Measurements from ENCODE around the gene SHC3. TPM values are rescaled to one million over a fixed set of nuclear protein-coding genes. Genes with fewer than 3 reads are reported as not detected.

Gene SHC3
- total and polyA plus RNA-seq, 2 of the 4 experiments (the other 2 are of a cell fraction), result 4.5 to 13.3 TPM

- CTCF ChIA-PET, result no interaction called here
- Histone ChIP-seq H2AFZ (replicated peaks; ENCODE audit: low read length, poor library complexity) (no peak overlapping the region), H4K91ac (ENCODE audit: insufficient read depth, low read depth, low read length) (no peak overlapping the region), H3K9me1 (ENCODE audit: insufficient read depth, low read length) (peaks cover 14% of the 10 kb centered on the region), H2AK5ac (ENCODE audit: low read depth, low read length) (no peak overlapping the region), H3K18ac (ENCODE audit: low read depth, low read length) (no peak overlapping the region), H4K5ac (ENCODE audit: low read depth, low read length) (no peak overlapping the region), H3K14ac (replicated peaks; ENCODE audit: low read depth, low read length) (no peak overlapping the region), H2BK20ac (ENCODE audit: low read depth, low read length) (no peak overlapping the region), H3K9ac (ENCODE audit: low read depth, low read length) (no peak overlapping the region), H3K4me3 (ENCODE audit: insufficient read depth, low read depth, low read length) (no peak overlapping the region), H3K56ac (ENCODE audit: extremely low read depth, insufficient read depth, low read length) (no peak overlapping the region), H3K4ac (ENCODE audit: low read depth, low read length) (no peak overlapping the region), H3K27ac (ENCODE audit: insufficient read depth, low read length) (no peak overlapping the region), H2BK15ac (ENCODE audit: low read depth, low read length) (no peak overlapping the region; the same call in 2 of the 3 replicates), H3K27me3 (ENCODE audit: control insufficient read depth, insufficient read depth, low read length) (no peaks in the 10 kb centered on the region), H4K20me1 (ENCODE audit: insufficient read depth, low read length) (peaks cover 10% of the 10 kb centered on the region), H3K4me2 (ENCODE audit: low read depth, low read length) (no peak overlapping the region), H3K36me3 (ENCODE audit: control insufficient read depth, insufficient read depth, low read length) (no peaks in the 10 kb centered on the region; the same call in none of the 2 replicates), H2AK9ac (replicated peaks; ENCODE audit: low read depth, low read length, poor library complexity) (no peak overlapping the region), H3K4me1 (ENCODE audit: control insufficient read depth, insufficient read depth, low read length) (no peaks in the 10 kb centered on the region), H3K79me1 (ENCODE audit: low read depth in 1 of 2, low read length in 2 of 2) (peaks cover 26 to 63% of the 10 kb centered on the region in 2 experiments), H3K23ac (ENCODE audit: low read depth, low read length) (no peak overlapping the region), H4K8ac (ENCODE audit: low read depth in 2 of 2, low read length in 2 of 2) (no peak overlapping the region), H3K9me3 (ENCODE audit: control insufficient read depth, insufficient read depth, low read length) (no peaks in the 10 kb centered on the region), H2BK5ac (ENCODE audit: low read depth, low read length, poor library complexity, severe bottlenecking) (no peak overlapping the region), H2BK120ac (ENCODE audit: low read depth, low read length) (no peak overlapping the region)
- DNase-seq (no peak), ATAC-seq (ENCODE audit: low read depth) (no peak)
- no peak for TF ChIP-seq NFE2L2 (IDR thresholded peaks at IDR 0.05; ENCODE audit: low read depth, low read length)
- no peak for TF ChIP-seq MAZ (IDR thresholded peaks at IDR 0.05; ENCODE audit: borderline replicate concordance, low read depth, low read length)
- TF ChIP-seq MXI1 (IDR thresholded peaks at IDR 0.05; ENCODE audit: borderline replicate concordance, low read depth, low read length), result no peak
- TF ChIP-seq SMC3 (IDR thresholded peaks at IDR 0.05; ENCODE audit: low read depth, low read length), result no peak
- TF ChIP-seq CEBPB (IDR thresholded peaks at IDR 0.05; ENCODE audit: low read depth, low read length), result no peak
- no peak for TF ChIP-seq RFX5 (IDR thresholded peaks at IDR 0.05; ENCODE audit: low read depth, low read length)
- no peak for TF ChIP-seq MAFK (IDR thresholded peaks at IDR 0.05; ENCODE audit: low read depth, low read length)
- no peak for TF ChIP-seq FOS (IDR thresholded peaks at IDR 0.05; ENCODE audit: low read depth, low read length)
- TF ChIP-seq BHLHE40 (IDR thresholded peaks at IDR 0.05; ENCODE audit: low read depth, low read length), result no peak
- no peak for TF ChIP-seq RCOR1 (IDR thresholded peaks at IDR 0.05; ENCODE audit: insufficient replicate concordance, low read length)
- no peak for TF ChIP-seq CTCF (conservative IDR thresholded peaks at IDR 0.05; ENCODE audit: low read depth, low read length)
- TF ChIP-seq ELK1 (IDR thresholded peaks at IDR 0.05; ENCODE audit: borderline replicate concordance, low read depth, low read length), result no peak
- no peak for TF ChIP-seq POLR2A (IDR thresholded peaks at IDR 0.05; ENCODE audit: low read depth, low read length)
- no peak for TF ChIP-seq CHD1 (IDR thresholded peaks at IDR 0.05; ENCODE audit: low read depth, low read length)
- TF ChIP-seq, protein P1, sequence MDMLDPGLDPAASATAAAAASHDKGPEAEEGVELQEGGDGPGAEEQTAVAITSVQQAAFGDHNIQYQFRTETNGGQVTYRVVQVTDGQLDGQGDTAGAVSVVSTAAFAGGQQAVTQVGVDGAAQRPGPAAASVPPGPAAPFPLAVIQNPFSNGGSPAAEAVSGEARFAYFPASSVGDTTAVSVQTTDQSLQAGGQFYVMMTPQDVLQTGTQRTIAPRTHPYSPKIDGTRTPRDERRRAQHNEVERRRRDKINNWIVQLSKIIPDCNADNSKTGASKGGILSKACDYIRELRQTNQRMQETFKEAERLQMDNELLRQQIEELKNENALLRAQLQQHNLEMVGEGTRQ (IDR thresholded peaks at IDR 0.05; ENCODE audit: low read depth, low read length), result no peak
- no peak for TF ChIP-seq RAD21 (IDR thresholded peaks at IDR 0.05; ENCODE audit: low read length)
- no TSS peak for BruUV-seq (replicated peaks)
- POLR2A ChIA-PET (ENCODE audit: unreplicated experiment), result no interaction called here
- in situ Hi-C loops (cut with MboI; ENCODE audit: low sequenced_read_pairs), result no loop called here
- WGBS, 2 experiments (ENCODE audit: extremely low coverage in 2 of 2, insufficient read length in 1 of 2), result 86% methylated on average over 2 of the region's 5 CpGs; no CpG with 5 or more reads in 1 of the 2 experiments
- intact Hi-C loops (cut with micrococcal nuclease), result no loop called here
- dilution Hi-C loops (cut with HindIII; ENCODE audit: low sequenced_read_pairs, unreplicated experiment), result no loop called here
Measured at GRCh38 chr9:89167788-89168187, 10.8 kb downstream of the SHC3 start.
